LNCAP (cell line): ENCODE data around the gene IRX2.

Source experiments
- TF ChIP-seq, protein P1 (sequence below): fragments of 450-650 bp; IDR thresholded peaks from 2 replicates; pipeline ENCODE4 v1.5.1; 2017; ENCODE audit warnings: mild to moderate bottlenecking

Gene IRX2

DNA sequence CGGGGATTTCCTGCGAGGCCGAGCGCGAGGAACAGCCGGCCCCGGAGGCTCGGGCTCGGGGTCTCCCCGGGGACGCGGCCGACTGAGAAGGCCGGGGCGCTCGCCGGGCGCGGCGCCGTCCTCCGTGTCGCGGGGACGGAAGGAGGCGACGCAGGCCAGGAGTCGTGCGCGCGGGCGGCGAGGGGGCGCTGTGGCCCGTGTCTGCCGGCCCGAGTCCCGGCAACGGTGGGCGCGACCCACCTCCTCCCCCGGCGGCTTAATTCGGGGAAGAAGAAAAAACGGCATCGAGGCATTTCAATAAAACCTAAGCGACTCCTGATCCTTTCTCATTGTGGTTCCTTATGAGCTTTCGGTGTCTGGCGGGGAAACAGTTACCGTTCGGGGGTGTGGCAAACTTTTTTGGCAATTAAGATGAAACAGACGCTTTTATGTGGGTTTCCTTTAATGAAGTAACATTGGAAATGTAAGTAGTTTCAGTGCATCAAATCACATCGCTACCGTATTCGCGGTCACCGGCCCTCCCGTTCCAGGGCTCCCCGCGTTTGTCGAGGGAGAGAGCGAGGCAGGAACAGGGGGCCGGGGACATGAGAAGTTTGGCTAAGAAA lies 3.7 kb upstream of the IRX2 start:
- TF ChIP-seq, protein P1, sequence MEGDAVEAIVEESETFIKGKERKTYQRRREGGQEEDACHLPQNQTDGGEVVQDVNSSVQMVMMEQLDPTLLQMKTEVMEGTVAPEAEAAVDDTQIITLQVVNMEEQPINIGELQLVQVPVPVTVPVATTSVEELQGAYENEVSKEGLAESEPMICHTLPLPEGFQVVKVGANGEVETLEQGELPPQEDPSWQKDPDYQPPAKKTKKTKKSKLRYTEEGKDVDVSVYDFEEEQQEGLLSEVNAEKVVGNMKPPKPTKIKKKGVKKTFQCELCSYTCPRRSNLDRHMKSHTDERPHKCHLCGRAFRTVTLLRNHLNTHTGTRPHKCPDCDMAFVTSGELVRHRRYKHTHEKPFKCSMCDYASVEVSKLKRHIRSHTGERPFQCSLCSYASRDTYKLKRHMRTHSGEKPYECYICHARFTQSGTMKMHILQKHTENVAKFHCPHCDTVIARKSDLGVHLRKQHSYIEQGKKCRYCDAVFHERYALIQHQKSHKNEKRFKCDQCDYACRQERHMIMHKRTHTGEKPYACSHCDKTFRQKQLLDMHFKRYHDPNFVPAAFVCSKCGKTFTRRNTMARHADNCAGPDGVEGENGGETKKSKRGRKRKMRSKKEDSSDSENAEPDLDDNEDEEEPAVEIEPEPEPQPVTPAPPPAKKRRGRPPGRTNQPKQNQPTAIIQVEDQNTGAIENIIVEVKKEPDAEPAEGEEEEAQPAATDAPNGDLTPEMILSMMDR = no peak

DNA sequence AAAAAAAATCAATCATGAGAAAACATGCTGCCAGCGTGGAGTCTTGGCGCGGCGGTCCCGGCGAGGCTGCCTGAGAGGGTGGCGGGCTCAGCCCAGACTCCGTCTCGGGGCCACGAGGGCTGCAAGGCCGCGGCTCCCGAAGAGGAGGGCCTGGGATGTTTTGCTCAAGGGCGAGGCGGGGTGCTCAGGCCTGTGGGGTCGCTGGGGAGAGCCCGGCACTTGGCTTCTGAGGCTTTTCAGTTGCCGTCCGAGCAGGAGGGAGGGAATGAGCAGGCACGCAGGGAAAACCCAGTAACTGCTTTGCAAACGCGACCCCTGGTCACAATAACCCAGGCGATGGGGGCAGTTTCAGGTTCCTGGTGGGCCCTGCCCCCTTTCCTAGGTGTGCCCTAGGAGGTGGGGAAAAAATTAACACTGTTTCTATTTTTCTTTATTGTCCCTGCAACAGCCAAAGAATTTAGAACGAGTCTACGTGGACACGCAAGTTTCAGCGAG lies 3.2 kb upstream of the IRX2 start:
- TF ChIP-seq, protein P1 = no peak

DNA sequence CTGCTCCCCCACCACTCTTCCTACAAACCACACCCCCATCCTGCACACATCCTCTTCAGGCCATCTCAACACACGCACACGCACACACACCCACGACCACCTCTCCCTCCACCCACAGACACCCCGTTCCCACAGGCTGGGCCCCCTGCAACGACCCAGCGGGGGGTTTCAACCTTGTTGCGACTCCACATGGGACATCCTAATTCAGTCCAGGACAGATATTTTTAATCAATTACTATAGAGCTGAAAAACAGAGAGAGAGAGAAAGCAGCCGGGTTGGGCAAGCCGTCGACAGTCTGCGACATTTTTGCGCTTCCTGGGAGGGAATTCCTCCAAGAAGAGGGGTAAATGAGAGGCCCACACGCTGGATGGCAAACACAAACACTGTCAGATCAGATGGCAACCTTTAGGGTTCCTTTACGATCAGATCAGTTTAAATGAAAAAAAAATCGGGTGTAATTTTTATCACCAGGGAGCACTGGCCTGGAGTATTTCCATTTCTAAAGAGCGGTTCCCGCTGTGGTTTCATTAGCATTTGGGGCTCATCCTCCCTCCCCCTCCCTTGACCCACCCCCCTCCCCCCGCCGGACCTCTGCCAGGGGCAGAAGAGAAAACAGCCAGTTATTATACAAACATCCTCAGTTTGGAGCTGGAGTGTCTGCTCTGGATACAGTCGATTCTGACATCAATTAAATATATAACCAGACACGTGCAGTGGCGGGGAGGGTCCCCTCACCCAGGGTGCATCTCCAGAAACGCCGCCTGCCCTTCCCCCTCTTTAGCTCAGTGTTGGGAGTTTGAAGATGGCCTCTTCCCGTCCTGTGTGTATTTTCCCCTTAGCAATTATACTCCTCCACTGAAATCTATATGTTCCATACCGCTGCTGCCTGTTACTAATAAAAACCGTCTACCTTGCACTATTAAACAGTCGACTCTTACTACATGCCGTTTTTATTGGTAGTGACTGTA lies 2.3 kb upstream of the IRX2 start:
- TF ChIP-seq, protein P1 = no peak

DNA sequence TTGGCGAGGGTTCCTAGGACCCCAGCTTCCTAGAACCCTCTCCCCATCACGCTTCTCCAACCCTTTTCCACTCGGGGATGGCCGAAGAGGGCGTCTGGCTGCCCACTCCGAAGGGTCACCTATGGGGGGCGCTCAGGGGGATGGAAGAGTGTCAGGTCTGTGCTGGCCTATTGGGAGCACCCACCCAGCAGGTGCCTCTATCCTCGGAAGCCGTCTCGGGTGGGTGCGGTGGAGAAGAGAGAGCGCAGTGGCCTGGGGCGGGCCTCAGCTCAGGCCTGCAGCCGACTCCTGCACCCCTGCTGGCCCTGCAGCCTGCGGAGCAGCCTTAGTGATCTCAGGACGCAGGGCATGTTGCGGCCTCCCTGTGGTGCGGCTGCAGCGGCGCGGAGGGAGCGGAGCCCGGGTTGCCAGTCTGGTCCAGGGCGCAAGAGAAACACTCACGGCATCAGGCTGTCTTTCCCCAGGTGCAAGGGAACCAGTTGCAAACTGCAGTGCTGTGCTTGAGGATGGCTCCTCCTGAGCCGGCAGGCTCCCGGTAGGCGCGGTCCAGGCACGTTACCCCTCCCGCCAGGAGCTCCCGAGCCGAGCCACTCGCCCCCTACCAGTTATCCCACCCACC lies 1.5 kb upstream of the IRX2 start:
- TF ChIP-seq, protein P1 = no peak

DNA sequence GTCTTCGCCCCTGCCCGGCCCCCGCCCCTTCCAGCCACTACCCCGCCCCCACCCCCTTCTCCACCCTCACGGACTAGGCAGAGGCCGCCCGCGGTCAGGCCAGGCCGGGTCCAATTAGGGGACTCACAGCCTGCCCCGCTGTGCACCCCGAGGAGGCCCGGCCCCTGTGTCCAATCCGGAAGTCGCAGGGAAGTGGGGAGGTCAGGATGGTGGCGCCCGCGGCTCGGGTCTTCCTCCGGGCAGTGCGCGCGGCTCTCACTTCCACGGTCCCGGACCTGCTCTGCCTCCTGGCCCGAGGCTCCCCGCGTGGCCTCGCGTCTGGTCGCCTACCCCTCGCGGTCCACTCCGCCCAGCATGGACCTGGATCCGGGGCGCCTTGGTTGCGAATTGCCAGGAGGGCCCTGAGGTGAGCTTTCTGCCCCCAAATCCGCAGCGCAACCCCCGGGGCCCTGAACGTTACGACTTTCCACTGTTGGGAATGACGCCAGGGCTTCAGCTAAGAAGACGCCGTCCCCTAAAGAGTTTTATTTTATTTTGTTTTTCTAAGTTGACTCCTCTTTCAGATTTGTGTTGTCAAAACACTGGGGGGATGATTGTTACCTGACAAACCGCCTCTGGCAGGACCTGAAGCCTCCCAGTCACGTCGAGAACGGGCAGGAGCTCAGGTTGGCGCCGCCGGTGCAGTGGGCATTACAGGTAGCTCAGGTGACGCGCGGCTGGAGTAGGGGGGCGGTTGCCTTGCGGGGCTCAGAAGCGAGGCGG lies 763 bp upstream of the IRX2 start:
- TF ChIP-seq, protein P1 = no peak

DNA sequence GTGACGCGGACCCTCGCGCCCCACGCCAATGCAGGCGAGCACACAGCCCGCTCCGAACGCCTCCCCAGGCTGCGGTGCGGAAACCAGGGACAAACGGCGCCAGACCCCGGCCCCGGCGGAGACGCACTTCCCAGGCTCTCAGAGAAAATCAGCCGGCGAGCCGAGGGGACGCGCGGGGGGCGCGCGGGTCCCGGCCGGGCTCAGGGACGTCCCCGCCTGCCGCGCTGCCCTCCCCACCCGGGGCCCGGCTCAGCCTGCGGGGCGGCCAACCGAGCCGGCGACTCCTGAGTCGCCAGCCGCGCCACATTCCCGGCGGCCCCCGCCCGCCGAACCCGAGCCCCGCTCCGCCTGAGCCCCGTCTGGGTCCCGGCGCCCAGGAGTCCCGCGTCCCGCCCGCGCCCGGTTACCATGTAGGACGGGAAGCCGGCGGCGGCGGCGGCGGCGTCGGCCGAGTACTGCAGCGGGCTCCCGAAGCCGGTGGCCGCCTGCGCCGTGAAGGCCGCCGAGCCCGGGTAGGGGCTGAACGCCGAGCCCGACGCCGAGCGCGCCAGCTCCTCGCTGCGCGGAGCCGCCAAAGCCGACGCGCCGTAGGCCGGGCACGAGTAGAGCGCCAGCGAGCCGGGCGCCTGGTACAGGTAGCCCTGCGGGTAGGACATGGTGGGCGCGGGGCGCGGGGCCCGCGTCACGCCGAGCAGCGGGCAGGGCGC lies 566 bp downstream of the IRX2 start:
- TF ChIP-seq, protein P1 = no peak
